GM23248 (cell line): Measurements from ENCODE around the gene CSPG4.

ENCODE experiments used
- EZH2 ChIP-seq: fragments of 200-600 bp; sonication (generic); IDR thresholded peaks from 2 replicates; pipeline ENCODE4 v1.6.1; 2018; ENCODE audit warnings: antibody characterized with exemption, mild to moderate bottlenecking; ENCODE audit not compliant: insufficient read depth, poor library complexity, severe bottlenecking
- EZH2phosphoT487 ChIP-seq: fragments of 200-600 bp; sonication (generic); IDR thresholded peaks from 2 replicates; pipeline ENCODE4 v1.6.1; 2018; ENCODE audit warnings: antibody characterized with exemption, moderate library complexity, mild to moderate bottlenecking, low read depth; ENCODE audit not compliant: insufficient read depth

- TF ChIP-seq EZH2phosphoT487, result no peak
- TF ChIP-seq EZH2, result no peak
Measured at GRCh38 chr15:75712668-75713337, at the start of gene CSPG4.
